Kidney glomerular epithelial cell (primary cell): ENCODE measurements around the gene PDZRN3.

Source experiments
- DNase-seq: peaks from one replicate; lab custom pipeline; 2025; lab: John Stamatoyannopoulos, UW

PDZRN3 gene

GRCh38 chr3:73418681-73419080, 206.1 kb downstream of the PDZRN3 start:
- DNase-seq, result no peak

DNA sequence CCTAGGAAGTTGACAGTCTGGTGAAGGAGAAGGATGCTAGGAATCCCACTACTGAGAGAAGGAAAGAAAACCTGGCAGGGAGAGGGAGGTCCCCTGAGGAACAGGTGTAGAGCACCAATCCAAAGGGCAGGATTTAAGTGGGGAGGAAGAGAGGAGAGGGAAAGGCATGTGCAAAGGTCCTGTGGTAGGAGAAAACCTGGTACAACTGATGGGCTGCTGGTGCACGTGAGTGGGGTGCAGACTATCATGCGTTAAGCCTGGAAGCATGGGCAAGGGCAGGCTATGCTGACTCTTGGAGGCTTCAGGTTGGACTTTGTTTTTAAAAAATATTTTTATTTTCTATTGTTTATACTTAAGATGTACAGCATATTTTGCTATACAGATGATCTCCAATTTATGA, 209.6 kb downstream of the PDZRN3 start:
- DNase-seq, result no peak

GRCh38 chr3:73413619-73414018, 211.1 kb downstream of the PDZRN3 start:
- no peak for DNase-seq

DNA sequence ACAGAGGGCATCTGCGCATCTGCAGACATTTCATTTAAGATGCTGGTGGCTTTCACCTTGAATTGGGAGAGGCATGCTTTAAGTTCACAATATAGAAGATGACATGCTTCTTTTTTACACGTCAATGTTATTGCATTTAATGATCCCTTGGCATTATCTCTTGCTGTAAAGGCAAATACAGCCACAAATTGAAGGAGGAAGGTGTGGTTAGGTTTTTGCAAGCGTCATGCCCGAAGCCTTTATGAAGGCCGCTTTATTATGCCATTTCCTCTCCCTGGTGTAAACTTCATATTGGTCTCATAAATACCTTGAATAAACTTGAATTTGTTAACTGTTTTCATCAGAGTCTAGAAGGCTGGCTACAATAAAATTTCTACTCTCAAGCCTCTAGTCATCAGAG, 212.7 kb downstream of the PDZRN3 start:
- DNase-seq, result no peak

GRCh38 chr3:73411545-73411944, 213.2 kb downstream of the PDZRN3 start:
- no peak for DNase-seq

- DNase-seq, result no peak
Observed at GRCh38 chr3:73409138-73409763, 215.5 kb downstream of the PDZRN3 start.

DNA sequence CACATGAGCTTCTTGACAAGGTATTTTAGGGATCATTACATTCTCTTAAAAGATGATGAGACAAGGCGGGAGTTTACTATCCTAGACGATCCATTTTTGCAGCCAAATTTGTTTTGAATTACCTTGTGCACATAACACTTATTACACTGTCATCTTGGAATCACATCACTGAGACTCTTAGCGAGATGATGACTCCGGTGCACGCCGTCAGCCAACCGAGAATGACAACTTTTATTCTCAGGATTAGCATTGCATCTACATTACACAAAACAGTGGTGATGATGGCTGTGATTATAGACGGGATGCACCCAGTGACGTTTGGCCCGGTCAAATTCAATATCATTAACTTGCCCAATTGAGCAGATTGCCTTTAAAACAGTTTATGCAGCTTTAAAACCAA, 216.1 kb downstream of the PDZRN3 start:
- no peak for DNase-seq

GRCh38 chr3:73407577-73407976, 217.2 kb downstream of the PDZRN3 start:
- DNase-seq, result no peak

DNA sequence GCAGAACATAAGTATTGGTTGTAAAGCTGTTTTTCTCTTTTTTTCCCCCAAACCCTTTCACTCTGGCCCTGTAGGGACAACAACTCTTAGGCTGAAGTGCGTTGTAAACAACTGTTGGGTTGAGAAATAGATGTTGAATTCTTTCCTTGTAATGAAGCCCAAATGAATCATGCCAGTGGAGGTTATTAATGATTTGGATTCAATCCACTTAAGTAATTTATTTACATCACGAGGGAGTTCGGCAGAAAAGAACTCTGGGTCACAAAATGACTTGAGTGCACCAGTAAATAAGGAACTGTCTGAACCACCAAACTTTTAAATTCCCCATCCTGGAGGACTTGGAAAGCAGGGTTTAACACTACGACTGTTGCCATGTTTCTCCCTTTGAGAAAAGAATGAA, 218.9 kb downstream of the PDZRN3 start:
- DNase-seq, result no peak

DNA sequence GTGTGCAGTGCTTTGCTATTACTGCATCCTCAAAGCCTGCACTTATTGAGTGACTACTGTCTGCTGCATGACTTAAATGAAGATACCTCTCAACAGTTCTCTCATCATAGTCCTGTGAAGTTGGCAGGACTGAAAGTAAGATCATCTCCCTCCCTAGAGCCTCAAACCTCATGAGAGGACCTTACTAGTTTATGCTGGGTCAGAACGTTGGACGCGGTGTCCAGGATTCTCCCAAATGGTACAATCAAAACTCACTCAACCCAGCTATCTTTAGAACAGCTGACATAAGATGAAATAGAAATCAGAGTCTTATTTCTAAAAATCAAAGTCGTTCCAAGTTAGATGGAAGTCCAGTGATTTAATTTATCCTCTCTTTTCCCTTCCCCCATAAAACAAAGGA, 219.7 kb downstream of the PDZRN3 start:
- DNase-seq, result no peak

- no peak for DNase-seq
Observed at GRCh38 chr3:73404435-73404834, 220.3 kb downstream of the PDZRN3 start.

- DNase-seq, result no peak
Observed at GRCh38 chr3:73403444-73403843, 221.3 kb downstream of the PDZRN3 start.

DNA sequence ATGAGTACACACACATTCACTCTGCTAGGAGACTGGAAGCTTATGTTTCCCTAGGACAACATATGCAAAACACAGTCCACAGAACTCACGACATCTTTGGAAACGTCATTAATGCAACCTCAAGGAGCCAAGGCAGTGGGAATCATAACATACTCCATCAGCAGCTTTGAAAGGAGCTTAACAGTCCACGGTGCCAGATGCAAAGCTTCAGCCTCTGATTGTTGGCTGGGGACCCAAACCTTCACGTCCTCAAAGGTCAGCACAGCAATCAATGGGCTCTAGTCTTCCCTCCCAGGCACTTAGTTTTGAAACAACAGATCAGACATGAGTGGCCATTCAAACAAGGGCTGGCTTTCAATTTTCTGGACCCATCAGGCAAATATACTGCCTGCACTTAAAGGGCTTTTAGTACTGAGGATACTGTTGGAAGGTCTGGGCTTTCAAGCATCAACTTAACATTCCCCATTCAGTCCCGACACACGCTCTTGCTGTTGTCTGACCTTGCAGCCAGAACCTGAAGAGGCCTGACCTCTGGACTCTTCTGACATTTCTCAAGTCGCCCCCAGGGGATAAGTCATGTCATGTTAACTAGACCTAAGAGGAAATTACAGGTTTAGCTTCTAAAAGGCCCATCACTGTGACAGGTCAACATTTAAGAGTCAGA, 223.0 kb downstream of the PDZRN3 start:
- DNase-seq, result no peak

DNA sequence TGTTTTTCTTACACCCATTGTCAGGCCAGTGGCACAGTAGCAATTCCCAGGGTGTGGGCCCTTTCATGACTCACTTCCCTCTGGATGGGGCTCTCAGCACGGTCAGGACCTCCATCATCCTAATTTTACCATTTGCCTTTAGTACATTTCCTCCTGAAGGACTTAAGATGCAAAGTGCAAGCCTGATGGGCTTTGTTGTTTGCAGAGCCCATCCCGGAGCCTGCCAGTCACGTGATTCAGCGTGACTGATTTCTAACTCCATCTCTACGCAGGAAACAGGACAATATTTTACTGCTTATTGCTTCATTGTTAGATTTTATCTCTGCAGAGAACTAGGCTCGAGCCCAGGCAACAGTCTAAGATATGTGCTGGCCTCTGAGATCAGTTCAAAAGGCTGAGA, 223.7 kb downstream of the PDZRN3 start:
- no peak for DNase-seq

GRCh38 chr3:73399666-73400253, 225.0 kb downstream of the PDZRN3 start:
- DNase-seq, result no peak

- DNase-seq, result no peak
Observed at GRCh38 chr3:73399106-73399505, 225.6 kb downstream of the PDZRN3 start.

- no peak for DNase-seq
Observed at GRCh38 chr3:73398084-73398483, 226.7 kb downstream of the PDZRN3 start.

- DNase-seq, result no peak
Observed at GRCh38 chr3:73394240-73394639, 230.5 kb downstream of the PDZRN3 start.

DNA sequence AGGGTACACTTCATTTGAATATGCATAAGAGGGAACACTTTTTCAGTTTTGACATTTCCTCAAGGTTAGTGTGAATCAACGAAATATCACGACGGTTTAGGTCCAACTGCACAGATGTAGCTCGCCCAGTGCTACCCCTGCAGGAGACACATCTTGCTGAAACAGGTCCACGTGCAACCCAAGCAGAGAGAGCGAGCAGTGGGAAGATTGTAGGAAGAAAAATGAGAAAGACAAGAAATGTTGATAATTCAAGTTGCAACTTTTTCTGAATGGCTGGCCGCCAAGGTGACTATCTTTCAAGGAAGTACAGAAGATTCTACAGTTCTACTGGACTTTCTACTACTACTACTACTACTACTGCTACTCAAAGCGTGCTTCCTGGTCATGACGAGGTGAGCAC, 231.7 kb downstream of the PDZRN3 start:
- DNase-seq, result no peak

DNA sequence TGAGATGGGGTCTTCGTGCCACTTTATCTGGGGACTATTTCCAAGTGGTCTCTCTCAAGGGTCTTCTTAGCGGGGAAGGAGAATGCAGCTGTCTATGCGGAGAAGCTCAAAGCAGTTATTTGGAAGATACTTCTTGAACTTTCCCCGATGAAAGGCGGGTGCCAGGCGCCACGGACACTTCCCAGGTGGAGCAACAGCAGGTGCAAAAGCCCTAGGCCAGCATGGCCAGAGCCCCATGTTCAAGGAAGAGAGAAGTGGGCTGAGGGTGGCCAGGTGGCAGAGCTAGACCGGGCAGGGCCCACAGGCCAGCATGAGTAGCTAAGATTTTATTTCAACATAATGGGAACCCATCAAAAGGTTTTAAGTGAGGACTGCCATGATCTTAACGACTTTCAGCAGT, 232.8 kb downstream of the PDZRN3 start:
- no peak for DNase-seq

GRCh38 chr3:73389928-73390327, 234.8 kb downstream of the PDZRN3 start:
- no peak for DNase-seq

DNA sequence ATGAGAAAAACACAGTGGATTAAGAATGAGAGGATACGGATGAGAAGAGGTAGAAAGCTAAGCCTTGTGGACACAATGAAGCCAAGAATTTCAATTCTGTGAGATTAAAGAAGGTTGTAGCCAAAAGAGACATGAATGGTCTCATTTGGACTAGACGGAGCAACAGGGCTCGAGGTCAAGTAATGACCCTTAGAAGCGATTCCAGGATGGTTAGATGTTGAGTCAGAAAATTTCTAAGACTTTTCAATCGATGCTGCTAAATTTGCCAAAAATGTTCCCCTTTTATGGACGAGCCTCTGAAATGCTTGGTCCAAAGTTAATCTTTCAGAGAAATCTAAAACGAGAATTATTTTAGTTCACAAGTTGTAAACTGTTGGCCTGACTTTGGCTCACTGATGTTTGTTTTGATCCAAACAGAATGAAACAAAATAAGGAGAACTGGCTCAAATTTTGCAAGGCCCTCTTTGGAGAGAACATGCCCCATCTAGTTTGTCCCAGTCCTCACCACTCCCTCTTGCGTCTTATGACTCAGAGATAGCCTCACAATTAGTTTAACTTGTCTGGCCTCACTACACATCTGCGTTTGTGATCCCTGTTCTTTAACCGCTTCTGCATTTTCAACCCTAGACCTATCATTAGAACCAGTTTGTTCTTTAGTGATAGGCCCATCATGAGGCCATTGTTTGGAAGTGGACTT, 235.5 kb downstream of the PDZRN3 start:
- DNase-seq, result no peak

DNA sequence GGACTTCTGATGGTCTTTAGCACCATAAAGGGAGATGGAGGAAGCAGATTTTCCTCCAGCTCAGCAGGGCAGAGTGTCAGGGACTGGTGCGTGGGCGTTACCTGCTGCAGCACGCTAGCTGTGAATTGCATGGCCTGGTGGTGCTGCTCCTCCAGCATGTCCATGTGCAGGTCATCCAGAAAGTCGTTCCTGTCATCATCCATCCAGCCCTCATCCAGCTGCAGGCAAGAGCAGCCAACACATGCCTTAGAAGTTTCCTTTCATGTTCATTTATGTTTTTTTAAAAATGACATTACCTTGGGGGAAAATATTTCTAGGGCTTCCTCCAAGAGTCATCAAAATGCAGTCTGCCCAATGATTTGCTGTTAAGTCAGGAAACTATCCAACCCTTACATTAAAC, 239.2 kb downstream of the PDZRN3 start:
- no peak for DNase-seq
